HG02840 (cell line): ENCODE data around the gene ANKZF1.
A peak's percentile ranks its signal among the peaks of the same experiment; 100 is the strongest.

Experiments
- ATAC-seq: cut with Tn5 transposase; IDR thresholded peaks from one replicate; pipeline ENCODE4 v1.9.1; 2021; ENCODE audit warnings: mild to moderate bottlenecking, moderate library complexity, moderate number of reproducible peaks; ENCODE audit not compliant: unreplicated experiment, low FRiP score

The ANKZF1 gene

DNA sequence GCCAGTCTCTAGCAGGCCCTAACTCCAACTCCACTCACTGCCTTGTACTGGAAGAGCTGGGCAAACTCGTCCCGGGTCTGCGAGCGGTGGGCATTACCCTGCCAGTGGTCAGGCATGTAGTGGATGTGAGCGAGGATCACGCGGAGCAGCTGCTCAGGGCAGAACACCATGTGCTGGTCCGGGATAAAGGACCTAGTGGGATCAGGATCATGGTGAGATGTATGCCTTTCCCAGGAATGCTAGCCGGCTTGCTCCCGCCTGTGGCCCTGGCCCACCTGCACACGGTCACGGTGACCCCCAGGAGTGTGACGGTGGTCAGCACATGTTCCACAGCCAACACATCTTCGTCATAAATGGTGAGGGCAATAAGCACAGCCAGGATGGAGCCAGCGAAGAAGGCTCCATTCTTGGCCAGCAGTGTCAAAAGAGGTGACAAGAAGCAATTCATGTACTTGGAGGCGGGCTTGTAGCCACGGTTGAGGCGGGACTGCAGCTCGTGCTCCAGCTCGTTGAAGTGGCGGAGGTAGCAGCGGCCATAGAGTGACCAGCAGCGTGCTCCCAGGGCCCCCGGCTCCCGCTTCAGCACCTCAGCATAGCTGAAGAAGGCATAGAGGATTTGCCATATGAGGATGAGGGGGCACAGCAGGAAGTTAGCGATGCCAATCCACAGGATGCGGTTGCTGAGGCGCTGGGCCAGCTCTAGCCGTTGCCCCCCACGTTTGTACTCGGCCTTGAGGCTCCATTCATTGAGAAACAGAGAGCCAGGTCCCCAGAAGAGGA, 5.6 kb upstream of the ANKZF1 start:
- no peak for ATAC-seq

DNA sequence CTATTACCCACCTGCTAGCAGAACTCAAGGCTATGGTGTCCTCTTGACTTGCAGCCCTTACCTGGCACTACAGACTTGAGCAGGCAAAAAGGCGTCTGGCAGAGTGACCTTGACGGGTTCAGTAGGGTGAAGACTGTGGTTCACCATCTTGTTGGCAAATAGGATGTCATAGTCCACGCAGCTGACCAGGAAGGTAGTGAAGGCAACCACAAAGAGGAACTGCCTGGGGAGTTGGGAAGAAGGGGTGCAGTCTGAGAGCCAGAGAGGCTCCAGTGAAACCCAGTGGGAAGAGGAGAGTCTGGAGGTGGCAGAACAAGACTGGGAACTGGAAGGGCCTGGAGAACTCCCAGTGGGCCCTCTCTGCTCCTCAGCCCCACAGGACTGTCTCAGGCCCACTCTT, 4.3 kb upstream of the ANKZF1 start:
- ATAC-seq, result no peak

DNA sequence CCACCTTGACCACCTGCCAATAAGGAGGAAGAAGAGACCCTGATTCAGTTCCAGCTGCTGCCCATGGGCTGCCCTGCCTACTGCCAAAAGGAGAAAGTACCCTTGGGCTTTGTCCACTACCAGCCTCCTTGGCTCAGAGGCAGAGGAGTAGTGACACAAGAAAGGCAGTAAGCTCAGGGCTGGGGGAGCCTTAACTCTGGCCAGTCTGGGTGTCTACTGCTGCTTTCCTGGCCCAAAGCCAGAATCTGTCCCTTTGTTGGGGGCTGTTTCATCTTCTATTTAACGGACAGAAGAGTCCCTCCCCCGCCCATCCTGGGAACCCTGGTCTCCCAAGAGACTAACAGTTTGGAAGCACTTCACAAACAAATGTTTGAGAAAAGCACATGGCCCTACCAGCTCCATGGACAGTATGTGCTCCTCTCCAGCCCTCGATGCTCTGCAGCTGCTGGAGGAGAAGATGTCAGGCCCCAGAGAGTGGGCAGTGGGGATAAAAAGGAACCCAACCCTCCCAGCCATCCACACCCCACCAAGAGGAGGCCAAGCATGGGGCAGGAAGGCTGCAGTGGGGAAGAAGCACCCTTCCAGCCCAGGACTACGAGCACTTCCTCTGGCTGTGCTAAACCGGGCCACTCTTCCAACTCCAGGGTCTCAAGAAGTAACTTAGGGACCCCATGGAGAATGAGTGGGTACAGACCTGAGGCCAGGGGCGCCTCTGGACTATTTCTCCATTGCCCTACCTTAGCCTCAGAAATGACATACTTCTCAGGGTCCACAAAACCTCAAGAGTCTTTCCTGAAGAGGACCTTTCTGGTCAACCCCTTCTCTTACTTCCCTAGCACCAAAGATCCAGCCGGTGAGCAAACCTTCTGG, 1.3 kb upstream of the ANKZF1 start:
- no peak for ATAC-seq

DNA sequence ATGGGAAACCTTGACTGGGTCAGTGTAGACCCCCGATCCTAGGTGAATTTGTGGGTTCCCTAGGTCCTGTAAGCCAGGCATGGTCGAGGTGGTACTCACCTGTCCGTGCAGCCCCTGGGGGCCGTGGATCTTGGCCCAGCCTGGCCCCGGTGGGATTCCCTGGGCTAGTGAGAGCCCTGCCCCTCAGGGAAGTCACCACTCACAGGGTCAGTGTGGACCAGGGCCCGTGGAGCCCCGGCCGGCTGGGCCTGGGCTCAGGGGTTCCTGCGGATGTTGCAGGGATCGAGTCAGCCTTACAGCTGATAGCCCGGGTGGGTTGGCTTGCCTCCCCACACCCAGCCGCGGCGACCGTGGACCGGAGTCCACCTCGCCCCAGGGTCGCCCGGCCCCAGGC, 698 bp upstream of the ANKZF1 start:
- ATAC-seq, result peak; percentile 13

DNA sequence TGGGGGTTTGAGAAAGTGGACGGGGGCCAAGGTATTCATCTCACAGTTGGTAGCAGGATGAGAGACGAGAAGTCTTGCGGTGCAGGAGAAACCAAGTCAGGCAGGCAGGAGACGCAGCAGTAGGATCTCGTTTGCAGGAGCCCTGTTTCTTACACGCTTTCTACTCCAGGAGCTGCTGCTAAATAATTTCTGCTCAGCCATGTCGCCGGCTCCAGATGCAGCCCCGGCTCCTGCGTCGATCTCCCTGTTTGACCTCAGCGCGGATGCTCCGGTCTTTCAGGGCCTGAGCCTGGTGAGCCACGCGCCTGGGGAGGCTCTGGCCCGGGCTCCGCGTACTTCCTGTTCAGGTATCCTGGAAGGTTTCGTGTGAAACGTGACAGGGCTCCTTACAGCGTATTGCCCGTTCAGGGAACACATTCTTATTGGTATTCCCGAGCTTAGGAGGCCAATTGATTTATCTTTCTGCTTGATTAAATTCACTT, 494 bp downstream of the ANKZF1 start:
- peak; percentile 4 for ATAC-seq

DNA sequence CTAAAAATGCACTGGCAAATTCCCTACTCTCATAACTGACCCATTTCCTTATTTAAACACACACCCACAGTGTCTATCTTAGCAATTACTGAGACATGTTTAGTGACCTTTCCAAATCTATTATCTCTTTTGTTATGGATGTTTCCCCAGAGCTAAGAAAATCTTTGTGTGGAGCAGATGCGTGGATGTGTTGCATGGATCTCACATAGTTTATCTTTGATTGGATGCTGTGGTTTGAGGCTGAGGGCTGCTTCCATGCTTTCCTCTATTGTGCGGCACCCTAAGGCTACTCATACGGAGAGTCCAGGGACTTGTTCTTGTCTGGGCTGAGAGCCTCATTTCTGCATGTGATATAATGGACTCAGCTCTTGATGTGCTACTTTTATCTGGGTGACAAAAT, 4.7 kb downstream of the ANKZF1 start:
- ATAC-seq, result no peak

DNA sequence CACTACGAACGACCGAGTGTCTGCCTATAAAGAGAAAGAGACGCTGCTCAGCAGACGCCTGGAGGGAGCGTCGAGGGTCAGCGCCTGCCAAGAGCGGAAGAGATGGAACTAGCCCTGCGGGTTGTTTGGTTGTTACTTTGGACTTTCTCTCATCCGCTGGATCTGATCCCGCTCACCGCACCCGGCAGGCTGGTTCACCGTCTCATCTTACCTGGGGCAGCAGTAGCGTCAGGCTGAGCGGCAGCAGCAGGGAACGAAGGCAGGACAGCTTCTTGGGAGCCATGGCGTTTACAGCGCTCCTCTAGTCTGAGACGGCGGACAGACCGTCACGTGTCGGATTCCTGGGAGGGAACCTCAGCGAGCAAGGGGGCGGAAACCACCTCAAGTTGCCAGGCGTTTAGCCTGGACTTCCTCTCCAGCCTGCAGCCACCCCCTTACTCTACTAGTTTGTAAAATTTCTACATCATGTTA, 13.7 kb downstream of the ANKZF1 start:
- ATAC-seq, result no peak

DNA sequence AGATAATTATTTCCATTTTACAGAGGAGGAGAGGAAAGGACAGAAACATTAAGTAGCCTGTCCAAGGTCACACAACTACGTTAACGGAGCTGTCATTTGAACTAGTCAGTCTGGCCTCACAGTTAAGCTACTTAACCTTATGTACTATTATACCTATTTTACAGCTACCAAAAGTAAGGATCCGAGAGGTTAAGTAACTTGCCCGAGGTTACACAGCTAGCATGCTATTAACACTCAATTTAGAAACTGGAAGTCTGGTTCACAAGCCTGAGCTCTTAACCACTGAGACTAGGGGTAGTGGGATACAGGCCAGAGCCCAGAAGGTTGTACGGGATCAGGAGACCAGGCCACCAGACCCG, 15.2 kb downstream of the ANKZF1 start:
- ATAC-seq, result no peak

DNA sequence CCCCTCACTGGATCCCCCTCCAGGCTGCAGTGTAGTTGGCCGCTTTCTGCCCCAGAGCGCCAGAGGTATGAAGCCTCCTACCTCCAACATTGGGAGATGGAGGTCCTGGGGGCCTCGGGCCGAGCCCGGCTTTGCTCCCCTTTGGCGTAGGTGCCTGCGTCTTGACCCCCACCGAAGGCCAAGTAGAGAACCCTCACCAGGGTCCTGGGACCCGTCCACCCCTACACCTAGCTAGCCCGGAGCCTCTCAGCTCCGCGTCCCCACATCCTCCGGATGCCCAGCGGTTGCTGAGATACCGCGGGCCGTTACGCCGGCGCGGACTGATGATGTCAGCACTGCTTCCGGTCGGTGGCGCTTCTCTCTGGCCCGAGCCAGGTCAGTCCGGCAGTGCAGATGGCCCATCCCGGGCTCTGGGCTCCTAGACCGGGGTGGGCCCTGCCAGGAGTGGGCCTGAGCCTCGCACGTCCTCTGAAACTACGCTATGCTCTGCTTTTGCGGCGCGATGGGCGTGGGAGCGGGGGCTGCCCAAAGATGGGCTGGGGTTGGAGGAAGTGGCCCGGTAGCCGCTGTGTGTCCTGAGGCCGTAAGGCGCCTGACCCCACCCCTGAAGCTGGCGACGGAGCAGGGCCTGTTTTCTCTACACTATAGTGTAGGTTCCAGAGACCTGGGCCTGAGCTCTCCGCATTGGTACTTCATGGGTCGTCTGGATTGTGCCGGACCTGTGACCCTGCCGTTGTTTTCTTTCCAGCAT, 15.7 kb downstream of the ANKZF1 start, which contains the start of the genes GLB1L and STK16:
Gene GLB1L, minus strand, starts transcription at position 297 of the 751 bp plus-strand sequence. CDS start 1,871 bp downstream, outside the sequence.
Gene STK16, plus strand, starts transcription at position 332 of the 751 bp plus-strand sequence. CDS start 521 bp downstream, outside the sequence.
- ATAC-seq, result peak; percentile 64

DNA sequence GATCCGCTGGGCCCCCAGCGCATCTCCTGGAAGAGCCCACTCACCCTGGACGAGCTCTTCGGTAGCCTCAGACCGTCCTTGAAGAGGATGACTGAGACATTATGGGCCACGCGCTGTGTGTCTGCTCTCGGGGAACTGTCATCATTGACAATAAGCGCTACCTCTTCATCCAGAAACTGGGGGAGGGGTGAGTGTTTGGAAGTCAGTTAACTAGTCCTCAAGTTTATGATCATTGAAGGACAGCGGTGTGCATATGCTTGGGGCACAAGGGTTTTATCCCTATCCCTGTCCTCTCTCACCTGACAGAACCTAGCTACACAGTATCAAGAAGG, 16.3 kb downstream of the ANKZF1 start:
- no peak for ATAC-seq

DNA sequence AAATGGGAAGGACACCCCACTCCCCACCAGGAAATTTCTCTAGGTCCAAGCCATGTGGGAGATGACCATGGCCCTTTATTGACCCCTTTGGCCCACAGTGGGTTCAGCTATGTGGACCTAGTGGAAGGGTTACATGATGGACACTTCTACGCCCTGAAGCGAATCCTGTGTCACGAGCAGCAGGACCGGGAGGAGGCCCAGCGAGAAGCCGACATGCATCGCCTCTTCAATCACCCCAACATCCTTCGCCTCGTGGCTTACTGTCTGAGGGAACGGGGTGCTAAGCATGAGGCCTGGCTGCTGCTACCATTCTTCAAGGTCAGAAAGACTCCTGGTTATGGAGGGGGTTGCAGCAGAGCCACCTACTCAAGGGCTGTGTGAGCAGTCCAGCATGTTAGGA, 17.0 kb downstream of the ANKZF1 start:
- ATAC-seq, result no peak

DNA sequence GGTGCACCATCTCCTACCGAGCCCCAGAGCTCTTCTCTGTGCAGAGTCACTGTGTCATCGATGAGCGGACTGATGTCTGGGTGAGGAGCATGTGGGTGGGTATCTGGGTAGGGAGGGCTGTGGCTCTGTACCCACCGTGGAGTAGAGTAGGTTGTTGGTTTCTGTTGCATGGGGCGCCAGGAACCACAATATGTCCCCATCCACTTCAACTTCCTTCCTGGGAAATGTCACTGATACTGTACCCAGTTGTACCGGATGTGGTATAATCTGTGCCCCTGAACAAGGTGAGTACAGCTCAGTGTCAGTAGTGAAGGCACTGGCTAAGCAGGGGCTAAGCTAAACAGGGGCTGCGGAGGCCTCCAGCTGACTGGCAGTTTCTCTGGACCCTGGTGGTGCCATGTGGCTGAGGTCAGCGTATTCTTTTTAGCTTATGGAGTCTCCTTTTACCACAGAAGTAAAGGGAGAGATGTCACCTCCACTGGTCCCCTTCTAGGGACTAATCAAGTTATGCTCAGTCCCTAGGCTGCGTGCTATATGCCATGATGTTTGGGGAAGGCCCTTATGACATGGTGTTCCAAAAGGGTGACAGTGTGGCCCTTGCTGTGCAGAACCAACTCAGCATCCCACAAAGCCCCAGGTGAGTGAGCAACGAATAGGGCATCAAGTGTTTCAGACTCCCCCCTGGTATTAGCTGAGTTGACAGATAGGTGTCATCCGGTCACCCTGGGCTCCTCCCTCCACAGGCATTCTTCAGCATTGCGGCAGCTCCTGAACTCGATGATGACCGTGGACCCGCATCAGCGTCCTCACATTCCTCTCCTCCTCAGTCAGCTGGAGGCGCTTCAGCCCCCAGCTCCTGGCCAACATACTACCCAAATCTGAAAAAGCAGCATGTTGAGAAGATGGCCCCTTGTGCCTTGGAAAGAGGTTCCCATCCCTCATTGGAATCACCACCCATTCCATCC, 18.4 kb downstream of the ANKZF1 start:
- ATAC-seq, result no peak

DNA sequence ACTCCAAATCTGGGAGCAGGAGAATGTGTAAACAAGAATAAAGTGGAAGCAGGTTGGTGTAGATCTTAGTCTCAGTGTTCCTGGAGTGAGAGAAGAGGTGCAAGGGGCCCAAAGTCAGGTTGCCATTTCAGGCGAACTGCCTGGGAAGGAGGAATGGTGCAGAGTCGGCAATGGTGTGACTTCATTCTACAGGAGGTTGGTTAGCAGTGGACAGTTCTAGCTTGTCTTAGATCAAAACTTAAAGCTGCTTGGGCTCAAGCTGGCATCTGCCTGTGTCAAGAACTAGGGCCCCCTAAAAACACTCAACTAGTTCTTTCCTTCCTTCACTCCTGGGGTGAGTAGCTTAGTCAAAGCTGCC, 19.2 kb downstream of the ANKZF1 start:
- no peak for ATAC-seq

DNA sequence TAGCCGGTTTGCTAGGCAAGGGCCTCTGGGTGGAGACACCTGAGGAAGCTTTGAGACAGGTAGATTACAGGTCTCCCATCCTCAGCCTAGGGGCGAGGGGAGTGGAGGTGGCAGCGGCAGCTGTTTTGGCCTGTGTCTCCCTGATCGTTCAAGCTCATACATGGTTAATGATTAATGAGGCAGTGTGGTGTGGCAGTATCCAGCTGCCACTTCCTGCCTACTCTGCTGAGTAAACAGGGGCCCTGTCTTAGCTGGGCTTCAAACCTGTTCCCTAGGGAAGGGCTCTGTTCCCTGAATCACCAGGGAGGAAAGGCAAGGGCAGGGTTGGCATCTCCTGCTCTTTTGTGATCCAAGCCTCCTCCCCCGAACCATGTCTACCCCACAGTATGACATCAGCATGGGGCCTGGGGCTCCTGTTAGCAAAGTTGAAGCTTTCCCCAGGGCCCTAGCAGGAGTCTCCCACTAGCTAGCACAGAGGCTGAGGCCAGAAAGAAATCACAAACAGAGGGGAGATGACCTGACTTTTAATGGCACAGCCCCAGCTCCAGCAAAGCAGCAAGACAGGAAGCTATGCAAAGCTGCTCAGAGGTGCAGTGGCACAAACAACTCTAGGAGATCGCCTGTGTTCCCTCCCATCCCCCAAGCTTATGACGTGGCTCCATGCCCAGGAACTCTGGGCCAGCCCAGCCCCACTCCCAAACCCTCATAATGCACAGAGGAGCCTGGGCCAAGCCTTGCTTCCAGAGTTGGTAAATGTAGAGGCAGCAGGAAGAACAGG, 19.8 kb downstream of the ANKZF1 start:
- peak; percentile 43 for ATAC-seq

DNA sequence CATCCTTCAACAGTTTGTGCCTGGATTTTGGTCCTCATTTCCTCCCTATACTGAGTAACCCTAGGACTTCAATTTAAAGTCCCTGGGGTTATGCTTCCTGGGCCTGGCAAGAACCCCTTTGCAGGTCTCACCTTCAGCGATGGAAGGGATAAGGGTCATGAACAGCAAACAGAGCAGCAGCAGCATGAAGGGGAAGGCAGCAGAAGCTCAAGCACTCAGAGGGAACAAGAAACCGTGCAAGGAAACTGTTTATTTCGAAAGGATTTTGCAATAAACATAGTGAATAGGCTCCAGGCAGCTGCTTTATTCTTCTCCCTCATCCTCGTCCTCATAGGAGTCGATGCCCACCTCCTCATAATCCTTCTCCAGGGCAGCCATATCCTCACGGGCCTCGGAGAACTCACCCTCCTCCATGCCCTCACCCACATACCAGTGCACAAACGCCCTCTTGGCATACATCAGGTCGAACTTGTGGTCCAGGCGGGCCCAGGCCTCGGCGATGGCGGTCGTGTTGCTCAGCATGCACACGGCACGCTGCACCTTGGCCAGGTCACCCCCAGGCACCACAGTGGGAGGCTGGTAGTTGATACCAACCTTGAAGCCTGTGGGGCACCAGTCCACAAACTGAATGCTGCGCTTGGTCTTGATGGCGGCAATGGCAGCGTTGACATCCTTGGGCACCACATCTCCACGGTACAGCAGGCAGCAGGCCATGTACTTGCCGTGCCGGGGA, 20.6 kb downstream of the ANKZF1 start:
- no peak for ATAC-seq

DNA sequence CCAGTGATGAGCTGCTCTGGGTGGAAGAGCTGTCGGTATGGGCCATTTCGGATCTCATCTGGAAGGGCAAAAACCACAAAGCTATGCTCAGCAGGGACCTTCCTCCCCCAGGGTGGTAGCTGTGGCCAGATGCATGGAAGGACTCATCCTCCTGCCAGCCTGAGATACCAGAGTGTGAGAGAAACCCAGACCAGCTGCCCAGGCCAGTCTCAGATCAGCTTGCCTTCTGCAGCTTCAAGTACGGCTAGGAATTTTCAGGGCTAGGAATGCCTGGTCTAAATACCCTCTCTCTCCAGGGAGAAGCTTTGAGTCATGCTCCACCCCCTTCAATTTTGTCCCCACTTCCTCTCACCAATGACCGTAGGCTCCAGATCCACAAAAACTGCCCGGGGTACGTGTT, 22.1 kb downstream of the ANKZF1 start:
- ATAC-seq, result no peak

DNA sequence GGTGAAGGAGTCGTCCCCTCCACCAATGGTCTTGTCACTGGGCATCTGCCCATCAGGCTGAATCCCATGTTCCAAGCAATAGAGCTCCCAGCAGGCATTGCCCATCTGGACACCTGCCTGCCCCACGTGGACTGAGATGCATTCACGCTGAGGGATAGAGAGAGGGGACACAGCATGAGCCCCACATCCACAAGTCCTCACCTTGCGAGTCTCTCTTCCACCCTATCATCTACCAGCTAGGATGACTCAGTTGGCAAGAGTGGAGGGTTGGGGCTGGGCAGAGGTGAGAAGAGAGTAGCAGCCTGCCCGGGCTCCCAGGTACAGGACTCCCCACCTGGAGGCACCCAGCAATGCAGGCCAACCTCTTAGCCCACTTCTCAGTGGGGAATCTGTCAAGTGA, 22.5 kb downstream of the ANKZF1 start:
- no peak for ATAC-seq

DNA sequence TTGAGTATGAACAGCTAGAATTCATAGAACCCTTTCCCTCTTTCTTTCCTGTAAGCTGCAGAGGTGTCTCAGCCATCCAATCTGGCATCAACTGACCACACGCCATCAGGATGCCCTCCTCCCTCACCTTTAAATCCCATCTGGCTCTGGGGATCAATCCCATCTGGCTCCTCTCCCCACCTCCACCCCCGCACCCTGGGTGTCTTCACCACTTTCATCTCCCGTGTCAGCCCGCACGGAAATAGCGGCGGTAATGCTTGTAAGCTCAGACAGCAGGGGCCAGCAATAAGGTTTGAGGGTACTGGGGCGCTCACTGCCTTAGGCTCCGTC, 22.9 kb downstream of the ANKZF1 start:
- no peak for ATAC-seq
